HG03196 (cell line): ENCODE results near the gene CADM1.
A peak's percentile ranks its signal among the peaks of the same experiment; 100 is the strongest.

Experiments
- ATAC-seq: cut with Tn5 transposase; IDR thresholded peaks from one replicate; pipeline ENCODE4 v1.9.1; 2021; ENCODE audit not compliant: unreplicated experiment

The CADM1 gene

GRCh38 chr11:115518983-115519628 lies 14.9 kb upstream of the CADM1 start:
- no peak for ATAC-seq

GRCh38 chr11:115515647-115516395 lies 11.6 kb upstream of the CADM1 start:
- no peak for ATAC-seq

GRCh38 chr11:115506954-115507675 lies 2.9 kb upstream of the CADM1 start:
- no peak for ATAC-seq

- no peak for ATAC-seq
Observed at GRCh38 chr11:115505175-115505574, 960 bp upstream of the CADM1 start.

- peak; percentile 17 for ATAC-seq
Observed at GRCh38 chr11:115503886-115504275, 334 bp downstream of the CADM1 start.

- ATAC-seq, result no peak
Observed at GRCh38 chr11:115503083-115503885, 931 bp downstream of the CADM1 start.

GRCh38 chr11:115502636-115503082 lies 1.6 kb downstream of the CADM1 start:
- no peak for ATAC-seq

- ATAC-seq, result no peak
Observed at GRCh38 chr11:115501893-115502589, 2.2 kb downstream of the CADM1 start.

GRCh38 chr11:115501502-115501892 lies 2.7 kb downstream of the CADM1 start:
- no peak for ATAC-seq

- no peak for ATAC-seq
Observed at GRCh38 chr11:115500547-115501501, 3.4 kb downstream of the CADM1 start.

GRCh38 chr11:115499891-115500290 lies 4.3 kb downstream of the CADM1 start:
- ATAC-seq, result no peak

GRCh38 chr11:115499241-115499799 lies 4.9 kb downstream of the CADM1 start:
- no peak for ATAC-seq

- no peak for ATAC-seq
Observed at GRCh38 chr11:115498354-115498753, 5.9 kb downstream of the CADM1 start.

GRCh38 chr11:115497303-115497702 lies 6.9 kb downstream of the CADM1 start:
- ATAC-seq, result no peak

GRCh38 chr11:115496892-115497291 lies 7.3 kb downstream of the CADM1 start:
- no peak for ATAC-seq

GRCh38 chr11:115493905-115494304 lies 10.3 kb downstream of the CADM1 start:
- ATAC-seq, result no peak

GRCh38 chr11:115493488-115493887 lies 10.7 kb downstream of the CADM1 start:
- ATAC-seq, result no peak

- ATAC-seq, result no peak
Observed at GRCh38 chr11:115489466-115489865, 14.7 kb downstream of the CADM1 start.

GRCh38 chr11:115488945-115489344 lies 15.3 kb downstream of the CADM1 start:
- ATAC-seq, result no peak
